Skeletal muscle satellite cell (primary cell): Measurements from ENCODE around the gene SIPA1L2.

Experiments used
- H3K27me3 ChIP-seq: 2 replicates; pipeline ENCODE4 v1.7.0; 2013; ENCODE audit warnings: low read length; ENCODE audit not compliant: control insufficient read depth, insufficient read depth
- H3K36me3 ChIP-seq: 2 replicates; pipeline ENCODE4 v1.7.0; 2013; ENCODE audit warnings: mild to moderate bottlenecking, control low read depth, low read length; ENCODE audit not compliant: insufficient read depth
- H3K4me1 ChIP-seq: 2 replicates; pipeline ENCODE4 v1.7.0; 2013; ENCODE audit warnings: low read length; ENCODE audit not compliant: control insufficient read depth, insufficient read depth
- H3K4me2 ChIP-seq: 2 replicates; pipeline ENCODE4 v1.7.0; 2013; ENCODE audit warnings: mild to moderate bottlenecking, low read length
- H3K4me3 ChIP-seq: 2 replicates; pipeline ENCODE4 v1.7.0; 2013; ENCODE audit warnings: low read length
- H3K9ac ChIP-seq: 2 replicates; pipeline ENCODE4 v1.7.0; 2013; ENCODE audit warnings: mild to moderate bottlenecking, low read depth, low read length, moderate library complexity
- H3K9me3 ChIP-seq: replicated peaks from 2 replicates; pipeline ENCODE4 v1.7.0; 2013; ENCODE audit warnings: mild to moderate bottlenecking, control low read depth, low read length

SIPA1L2 gene

DNA sequence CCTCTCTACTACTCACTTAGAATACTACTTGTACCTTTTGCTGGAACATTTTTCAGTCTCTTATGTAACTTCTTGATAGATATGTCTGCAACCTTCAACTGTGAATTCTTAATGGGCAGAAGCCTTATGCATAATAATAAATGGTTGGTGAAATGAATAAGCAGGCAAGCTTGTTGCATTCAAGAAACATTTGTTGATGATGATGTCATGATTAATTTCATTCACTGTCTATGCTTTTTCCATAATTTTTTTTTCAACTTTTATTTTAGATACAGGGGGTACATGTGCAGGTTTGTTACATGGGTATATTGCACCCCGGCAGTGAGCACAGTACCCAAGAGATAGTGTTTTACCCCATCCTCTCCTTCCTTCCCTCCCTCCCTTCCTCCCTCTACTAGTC lies 48.0 kb downstream of the SIPA1L2 start:
- no peak overlapping the region for H3K4me2 ChIP-seq
- H3K27me3 ChIP-seq = no peaks in the 10 kb centered on the region
- H3K36me3 ChIP-seq = no peaks in the 10 kb centered on the region
- H3K4me3 ChIP-seq = no peak overlapping the region
- no peaks in the 10 kb centered on the region for H3K9me3 ChIP-seq
- H3K4me1 ChIP-seq = no peaks in the 10 kb centered on the region
- no peak overlapping the region for H3K9ac ChIP-seq
